ENCODE measurements around the gene SDK1.

Gene SDK1, protein sequence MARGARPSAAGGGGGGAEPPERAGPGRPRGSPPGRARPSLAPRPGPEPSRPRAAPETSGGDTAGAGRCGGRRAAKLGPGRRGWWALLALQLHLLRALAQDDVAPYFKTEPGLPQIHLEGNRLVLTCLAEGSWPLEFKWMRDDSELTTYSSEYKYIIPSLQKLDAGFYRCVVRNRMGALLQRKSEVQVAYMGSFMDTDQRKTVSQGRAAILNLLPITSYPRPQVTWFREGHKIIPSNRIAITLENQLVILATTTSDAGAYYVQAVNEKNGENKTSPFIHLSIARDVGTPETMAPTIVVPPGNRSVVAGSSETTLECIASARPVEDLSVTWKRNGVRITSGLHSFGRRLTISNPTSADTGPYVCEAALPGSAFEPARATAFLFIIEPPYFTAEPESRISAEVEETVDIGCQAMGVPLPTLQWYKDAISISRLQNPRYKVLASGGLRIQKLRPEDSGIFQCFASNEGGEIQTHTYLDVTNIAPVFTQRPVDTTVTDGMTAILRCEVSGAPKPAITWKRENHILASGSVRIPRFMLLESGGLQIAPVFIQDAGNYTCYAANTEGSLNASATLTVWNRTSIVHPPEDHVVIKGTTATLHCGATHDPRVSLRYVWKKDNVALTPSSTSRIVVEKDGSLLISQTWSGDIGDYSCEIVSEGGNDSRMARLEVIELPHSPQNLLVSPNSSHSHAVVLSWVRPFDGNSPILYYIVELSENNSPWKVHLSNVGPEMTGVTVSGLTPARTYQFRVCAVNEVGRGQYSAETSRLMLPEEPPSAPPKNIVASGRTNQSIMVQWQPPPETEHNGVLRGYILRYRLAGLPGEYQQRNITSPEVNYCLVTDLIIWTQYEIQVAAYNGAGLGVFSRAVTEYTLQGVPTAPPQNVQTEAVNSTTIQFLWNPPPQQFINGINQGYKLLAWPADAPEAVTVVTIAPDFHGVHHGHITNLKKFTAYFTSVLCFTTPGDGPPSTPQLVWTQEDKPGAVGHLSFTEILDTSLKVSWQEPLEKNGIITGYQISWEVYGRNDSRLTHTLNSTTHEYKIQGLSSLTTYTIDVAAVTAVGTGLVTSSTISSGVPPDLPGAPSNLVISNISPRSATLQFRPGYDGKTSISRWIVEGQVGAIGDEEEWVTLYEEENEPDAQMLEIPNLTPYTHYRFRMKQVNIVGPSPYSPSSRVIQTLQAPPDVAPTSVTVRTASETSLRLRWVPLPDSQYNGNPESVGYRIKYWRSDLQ (N-terminal part only)

GRCh38 chr7:3300651-3301448, at the start of gene SDK1:
Gene SDK1 (plus strand): TSS chr7:3301252. CDS start chr7:3301587, 335 bp downstream.
- DNase-seq (peak; percentile 93), ATAC-seq (peak; percentile 87)

DNA sequence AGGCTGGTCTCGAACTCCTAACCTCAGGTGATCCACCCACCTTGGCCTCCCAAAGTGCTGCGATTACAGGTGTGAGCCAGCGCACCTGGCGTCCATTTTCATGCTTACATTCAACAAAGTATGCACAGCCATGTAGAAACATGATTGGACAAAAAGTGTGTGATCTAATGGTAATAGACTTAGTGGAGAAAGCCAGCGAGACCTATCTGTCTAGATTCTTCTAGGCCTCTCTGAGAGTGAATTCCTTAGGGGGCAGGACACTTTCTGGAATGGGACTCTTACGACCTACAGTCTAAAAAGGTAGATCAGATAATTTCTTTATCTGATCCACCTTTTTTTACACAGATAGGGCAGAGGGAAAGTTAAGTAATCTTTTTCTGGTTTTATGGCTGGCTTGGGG, 46.3 kb upstream of the SDK1 start:
- no peak for DNase-seq
- no peak for ATAC-seq

DNA sequence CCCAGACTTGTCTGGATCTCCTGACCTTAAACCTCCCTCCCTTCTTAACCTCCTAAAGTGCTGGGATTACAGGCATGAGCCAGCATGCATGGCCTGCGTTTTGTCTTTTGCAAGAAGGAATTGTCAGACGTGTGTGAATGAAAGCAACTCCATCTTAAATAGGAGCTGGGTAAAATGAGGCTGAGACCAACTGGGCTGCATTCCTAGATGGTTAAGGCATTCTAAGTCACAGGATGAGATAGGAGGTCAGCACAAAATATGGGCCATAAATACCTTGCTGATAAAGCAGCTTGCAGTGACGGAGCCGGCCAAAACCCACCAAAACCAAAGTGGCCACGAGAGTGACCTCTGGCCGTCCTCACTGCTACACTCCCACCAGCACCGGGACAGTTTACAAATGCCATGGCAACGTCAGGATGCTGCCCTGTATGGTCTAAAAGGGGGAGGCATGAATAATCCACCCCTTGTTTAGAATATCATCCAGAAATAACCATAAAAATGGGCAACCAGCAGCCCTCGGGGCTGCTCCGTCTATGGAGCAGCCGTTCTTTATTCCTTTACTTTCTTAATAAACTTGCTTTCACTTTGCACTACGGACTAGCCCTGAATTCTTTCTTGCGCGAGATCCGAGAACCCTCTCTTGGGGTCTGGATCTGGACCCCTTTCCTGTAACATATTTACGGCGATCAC, 41.2 kb upstream of the SDK1 start:
- DNase-seq (no peak), ATAC-seq (no peak)

DNA sequence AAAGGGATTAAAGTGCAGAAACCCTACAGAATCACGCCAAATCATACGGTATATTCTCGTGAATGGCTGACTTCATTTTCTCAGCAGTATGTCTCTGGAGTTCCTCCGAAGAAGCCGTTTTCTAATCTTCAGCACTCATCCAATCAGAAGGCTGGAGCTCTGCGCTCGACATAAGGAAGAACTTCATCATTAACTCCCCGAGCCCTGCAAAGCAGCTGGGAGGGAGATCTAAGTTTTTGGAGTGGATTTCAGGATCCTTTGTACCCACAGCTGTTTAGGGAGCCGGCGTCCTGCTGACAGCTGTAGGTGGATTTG, 40.7 kb upstream of the SDK1 start:
- no peak for ATAC-seq
- no peak for DNase-seq

DNA sequence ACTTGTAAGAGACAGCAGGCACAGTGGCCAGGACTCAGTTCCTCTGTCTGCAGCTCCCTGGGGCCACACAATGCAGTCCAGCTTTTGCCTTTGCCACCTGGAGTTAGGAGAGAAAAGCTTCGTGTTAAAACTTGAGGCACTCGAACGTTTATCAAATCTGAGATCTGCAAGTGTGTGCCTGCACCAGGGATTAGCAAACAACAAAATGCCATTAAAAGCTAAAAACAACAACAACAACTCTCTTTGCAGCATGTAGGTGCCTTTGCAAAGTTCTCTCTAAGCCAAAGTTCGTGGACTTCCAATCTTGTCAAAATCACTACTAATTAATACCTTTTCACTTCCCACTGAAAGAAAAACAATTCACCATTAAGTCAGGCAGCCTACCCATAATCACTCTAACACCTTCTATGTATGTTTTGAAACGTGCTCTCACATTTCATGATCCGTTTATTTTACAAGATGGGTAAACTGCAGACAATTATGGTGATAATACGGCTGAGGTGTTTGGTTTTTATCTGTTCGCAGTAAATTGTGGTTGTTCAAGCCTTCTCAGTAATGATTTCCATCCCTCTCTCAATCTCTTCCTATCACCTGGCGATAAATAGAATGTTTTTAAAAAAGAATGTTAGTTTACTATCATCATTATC, 36.2 kb upstream of the SDK1 start:
- DNase-seq (no peak), ATAC-seq (no peak)

GRCh38 chr7:3265388-3265787, 35.7 kb upstream of the SDK1 start:
- ATAC-seq (no peak), DNase-seq (no peak)

DNA sequence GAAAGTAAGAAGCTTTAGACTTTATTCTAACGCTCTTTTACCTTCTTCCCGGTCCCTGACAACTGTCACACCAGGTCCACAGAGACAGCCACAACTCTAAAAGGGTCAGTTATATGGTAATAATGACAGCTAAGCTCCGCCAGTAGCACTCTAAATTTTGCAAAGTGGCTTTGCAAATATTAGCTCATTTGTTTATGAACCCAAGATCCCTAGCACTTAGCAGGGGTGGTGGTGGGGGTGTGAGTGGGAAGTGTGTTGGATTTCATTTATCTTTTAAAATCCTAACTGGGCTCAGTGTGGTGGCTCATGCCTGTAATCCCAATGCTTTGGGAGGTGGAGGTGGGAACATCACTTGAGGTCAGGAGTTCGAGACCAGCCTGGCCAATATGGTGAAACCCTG, 34.8 kb upstream of the SDK1 start:
- DNase-seq = no peak
- no peak for ATAC-seq

GRCh38 chr7:3267966-3268690, 32.9 kb upstream of the SDK1 start:
- ATAC-seq = no peak
- DNase-seq = no peak

GRCh38 chr7:3270362-3270761, 30.7 kb upstream of the SDK1 start:
- ATAC-seq (no peak), DNase-seq (no peak)

DNA sequence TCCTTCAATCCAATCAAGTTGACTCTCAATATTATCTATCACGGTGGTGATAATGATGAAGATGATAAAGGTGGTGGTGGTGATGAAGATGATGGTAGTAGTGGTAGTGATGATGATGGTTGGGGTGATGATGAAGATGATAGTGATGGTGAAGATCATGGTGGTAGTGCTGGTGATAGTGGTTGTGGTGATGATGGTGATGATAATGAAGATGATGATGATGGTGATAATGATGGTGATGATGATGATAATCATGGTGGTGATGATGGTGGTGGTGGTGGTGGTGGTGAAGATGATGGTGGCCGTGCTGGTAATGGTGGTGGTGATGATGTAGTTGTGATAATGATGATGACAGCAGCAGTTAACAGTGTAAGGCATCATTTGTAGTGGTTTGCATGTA, 29.8 kb upstream of the SDK1 start:
- no peak for ATAC-seq

GRCh38 chr7:3272691-3273141, 28.3 kb upstream of the SDK1 start:
- ATAC-seq (no peak), DNase-seq (no peak)

More for the DNA sequence above, 29.8 kb upstream of the SDK1 start:
- DNase-seq = no peak

DNA sequence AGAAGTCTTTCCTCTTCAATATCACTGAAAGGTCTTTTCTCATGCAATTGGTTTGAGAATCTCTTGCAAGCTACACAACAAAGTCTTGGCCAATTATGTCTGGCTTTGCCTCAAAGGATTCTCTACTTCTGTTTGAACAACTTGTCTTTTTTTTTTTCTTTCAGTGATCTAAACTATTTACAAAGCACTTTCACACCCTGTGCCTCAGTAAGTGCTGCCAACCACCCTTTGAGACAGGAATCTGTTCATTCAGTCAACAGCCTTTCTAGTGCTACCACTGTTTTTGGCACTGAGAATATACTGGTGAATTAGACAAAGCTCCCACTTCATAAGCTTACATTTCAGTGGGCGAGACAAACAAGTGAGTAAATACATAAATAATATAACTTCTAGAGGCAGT, 26.9 kb upstream of the SDK1 start:
- ATAC-seq = no peak

GRCh38 chr7:3277604-3278572, 23.2 kb upstream of the SDK1 start:
- no peak for DNase-seq
- ATAC-seq = no peak

More for the DNA sequence above, 26.9 kb upstream of the SDK1 start:
- DNase-seq = no peak

DNA sequence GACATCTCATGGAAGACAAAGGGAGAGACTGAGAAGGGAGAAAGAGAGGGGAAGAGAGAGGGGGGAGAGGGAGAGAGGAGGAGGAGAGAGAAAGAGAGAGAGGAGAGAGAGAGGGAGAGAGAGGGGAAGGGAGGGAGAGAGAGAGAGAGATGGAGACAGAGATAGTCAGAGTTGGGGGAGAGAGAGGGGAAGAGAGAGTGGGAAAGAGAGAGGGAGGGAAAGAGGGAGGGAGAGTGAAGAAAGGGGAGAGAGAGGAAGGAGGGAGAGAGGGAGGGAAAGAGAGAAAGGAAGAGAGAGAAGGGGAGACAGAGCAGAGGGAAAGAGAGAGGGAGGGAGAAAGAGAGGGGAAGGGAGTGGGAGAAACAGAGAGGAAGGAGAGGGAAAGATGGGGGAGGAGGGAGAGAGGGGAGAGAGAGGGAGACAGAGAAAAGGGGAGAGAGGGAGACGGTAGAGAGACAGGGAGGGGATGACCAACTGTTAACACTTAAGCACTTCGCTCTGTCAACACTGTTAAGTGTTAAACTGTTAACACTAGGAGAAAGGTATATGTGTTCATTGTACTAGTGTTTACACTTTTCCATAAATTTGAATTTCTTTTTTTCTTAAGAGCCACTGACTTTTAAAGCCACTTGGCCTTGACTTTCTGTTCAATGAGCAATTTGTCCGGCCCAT, 21.8 kb upstream of the SDK1 start:
- ATAC-seq (no peak), DNase-seq (no peak)

GRCh38 chr7:3280445-3280844, 20.6 kb upstream of the SDK1 start:
- DNase-seq (no peak), ATAC-seq (no peak)

- no peak for ATAC-seq
- DNase-seq = no peak
These were observed 20.0 kb upstream of the SDK1 start for GRCh38 chr7:3280946-3281656.

DNA sequence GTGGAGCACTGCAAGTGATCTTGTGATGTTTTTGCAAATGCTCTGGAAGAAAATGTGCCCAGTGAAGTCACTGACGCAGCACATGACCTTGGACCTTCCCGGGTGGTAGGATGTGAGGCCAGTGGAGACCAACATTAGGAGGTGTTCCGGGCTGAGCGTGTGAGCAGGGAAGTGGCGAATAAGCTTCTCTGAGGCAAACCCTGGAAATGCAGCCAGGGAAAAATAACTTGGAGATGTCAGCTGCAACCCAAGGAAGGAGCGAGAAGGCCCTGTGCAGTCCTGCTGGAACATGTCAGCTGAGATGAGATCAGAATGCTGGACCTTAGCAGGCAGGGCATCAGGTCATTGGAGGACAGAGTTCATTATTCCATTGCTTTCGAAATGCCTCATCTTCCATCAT, 18.6 kb upstream of the SDK1 start:
- DNase-seq (no peak), ATAC-seq (no peak)

Data from stimulated activated naive CD8-positive, alpha-beta T cell treated with anti-CD3 and anti-CD28 coated beads, Interleukin-15, Interleukin-2, amounts not matched to agents 100 U/mL and 50 U/mL, for 24 hours (primary cell).